HEK293 (cell line): ENCODE data around the gene NIT1.

Source experiments
- CTCF ChIA-PET: fragments of 350-600 bp; formaldehyde crosslinking; extraction: SDS; loops from one replicate; lab custom pipeline; 2021; ENCODE audit warnings: antibody characterized with exemption; lab: Yijun Ruan, JAX
- POLR2A ChIA-PET: fragments of 300-600 bp; formaldehyde crosslinking; extraction: SDS; loops from one replicate; lab custom pipeline; 2020; ENCODE audit warnings: antibody characterized with exemption, inconsistent platforms; lab: Yijun Ruan, JAX
- H3K27ac ChIP-seq: fragments of 200-500 bp; sonication (Bioruptor generic); 2 replicates; pipeline ENCODE4 v1.5.1; 2014; ENCODE audit warnings: low read depth, low read length, control low read depth, inconsistent platforms; ENCODE audit errors: extremely low read depth
- H3K36me3 ChIP-seq, 2 experiments: fragments of 200-500 bp in 1 of 2; sonication (Bioruptor generic) in 1 of 2; 1 replicate in 1 of 2; 2 replicates in 1 of 2; pipeline ENCODE4 v1.5.1; 2014 to 2017; ENCODE audit warnings: inconsistent platforms in 2 of 2, low read length in 2 of 2; ENCODE audit not compliant: control insufficient read depth in 2 of 2, insufficient read depth in 1 of 2
- H3K4me1 ChIP-seq: fragments of 200-500 bp; sonication (Bioruptor generic); 2 replicates; pipeline ENCODE4 v1.5.1; 2014; ENCODE audit warnings: mild to moderate bottlenecking, low read length, inconsistent platforms; ENCODE audit not compliant: control insufficient read depth, insufficient read depth
- H3K4me3 ChIP-seq: 2 replicates; pipeline ENCODE4 v1.5.1; 2011; ENCODE audit warnings: low read depth, mild to moderate bottlenecking, control low read depth, low read length, moderate library complexity
- H3K9me3 ChIP-seq: fragments of 200-500 bp; sonication (Bioruptor generic); 2 replicates; pipeline ENCODE4 v1.5.1; 2014; ENCODE audit warnings: low read depth, low read length, inconsistent platforms; ENCODE audit not compliant: control insufficient read depth, insufficient read depth
- GLIS1 ChIP-seq: fragments of 450-650 bp; formaldehyde crosslinking; IDR thresholded peaks from 2 replicates; pipeline ENCODE4 v1.5.1; 2016; ENCODE audit warnings: missing biosample characterization, missing genetic modification characterization
- ZNF394 ChIP-seq: fragments of 450-650 bp; formaldehyde crosslinking; IDR thresholded peaks from 2 replicates; pipeline ENCODE4 v1.5.1; 2016; ENCODE audit warnings: missing biosample characterization, missing genetic modification characterization, mild to moderate bottlenecking, moderate library complexity, borderline replicate concordance
- ZNF426 ChIP-seq: fragments of 450-650 bp; formaldehyde crosslinking; IDR thresholded peaks from 2 replicates; pipeline ENCODE4 v1.5.1; 2017; ENCODE audit warnings: missing biosample characterization, missing genetic modification characterization, mild to moderate bottlenecking, inconsistent platforms, moderate library complexity
- ZNF433 ChIP-seq: fragments of 450-650 bp; formaldehyde crosslinking; IDR thresholded peaks from 2 replicates; pipeline ENCODE4 v1.5.1; 2016; ENCODE audit warnings: missing biosample characterization, missing genetic modification characterization, low read depth
- ZNF514 ChIP-seq: fragments of 450-650 bp; formaldehyde crosslinking; IDR thresholded peaks from 2 replicates; pipeline ENCODE4 v1.5.1; 2016; ENCODE audit warnings: missing biosample characterization, missing genetic modification characterization
- ZNF623 ChIP-seq: fragments of 450-650 bp; formaldehyde crosslinking; IDR thresholded peaks from 2 replicates; pipeline ENCODE4 v1.5.1; 2016; ENCODE audit warnings: missing biosample characterization, missing genetic modification characterization
- ZNF654 ChIP-seq: fragments of 450-650 bp; formaldehyde crosslinking; IDR thresholded peaks from 2 replicates; pipeline ENCODE4 v1.5.1; 2016; ENCODE audit warnings: low read depth, missing biosample characterization, missing genetic modification characterization
- ZNF660 ChIP-seq: fragments of 450-650 bp; IDR thresholded peaks from 2 replicates; pipeline ENCODE4 v1.5.1; 2018; ENCODE audit warnings: missing biosample characterization, mild to moderate bottlenecking, missing genetic modification characterization
- ZNF677 ChIP-seq: fragments of 450-650 bp; IDR thresholded peaks from 2 replicates; pipeline ENCODE4 v1.5.0; 2018; ENCODE audit warnings: missing biosample characterization, mild to moderate bottlenecking, missing genetic modification characterization, moderate library complexity
- ZSCAN23 ChIP-seq: fragments of 450-650 bp; formaldehyde crosslinking; IDR thresholded peaks from 2 replicates; pipeline ENCODE4 v1.5.1; 2016; ENCODE audit warnings: missing biosample characterization, missing genetic modification characterization
- TF ChIP-seq, protein P1 (sequence below): fragments of 450-650 bp; formaldehyde crosslinking; IDR thresholded peaks from 2 replicates; pipeline ENCODE4 v1.5.1; 2016; ENCODE audit warnings: missing biosample characterization, missing genetic modification characterization
- TF ChIP-seq, protein P2 (sequence below): fragments of 450-650 bp; formaldehyde crosslinking; conservative IDR thresholded peaks from 2 replicates; pipeline ENCODE4 v1.5.1; 2016; ENCODE audit warnings: low read depth, missing biosample characterization, missing genetic modification characterization
- TF ChIP-seq, protein P3 (sequence below): fragments of 450-650 bp; formaldehyde crosslinking; IDR thresholded peaks from 2 replicates; pipeline ENCODE4; 2016; ENCODE audit warnings: missing biosample characterization, missing genetic modification characterization

The NIT1 gene

DNA sequence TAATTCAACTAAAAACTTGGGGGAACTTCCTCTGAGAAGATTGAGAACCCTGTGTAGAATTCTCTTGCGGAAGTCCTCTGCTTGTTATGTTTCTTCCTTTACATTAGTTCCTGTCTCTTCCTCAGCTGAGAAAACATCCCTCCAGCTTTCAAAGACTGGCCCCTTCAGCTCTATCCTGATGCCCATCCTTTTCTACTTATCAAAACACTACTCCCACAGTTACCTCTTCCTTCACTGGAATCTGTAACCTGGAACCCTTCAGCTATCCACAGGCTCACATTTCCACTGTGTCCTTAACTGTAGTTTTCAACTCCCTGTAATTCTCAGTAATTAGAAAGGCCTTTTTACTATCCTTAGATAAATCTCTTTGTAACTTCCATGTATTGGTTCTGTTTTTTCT is 20.5 kb downstream of the NIT1 start (continued):
- TF ChIP-seq, protein P1, sequence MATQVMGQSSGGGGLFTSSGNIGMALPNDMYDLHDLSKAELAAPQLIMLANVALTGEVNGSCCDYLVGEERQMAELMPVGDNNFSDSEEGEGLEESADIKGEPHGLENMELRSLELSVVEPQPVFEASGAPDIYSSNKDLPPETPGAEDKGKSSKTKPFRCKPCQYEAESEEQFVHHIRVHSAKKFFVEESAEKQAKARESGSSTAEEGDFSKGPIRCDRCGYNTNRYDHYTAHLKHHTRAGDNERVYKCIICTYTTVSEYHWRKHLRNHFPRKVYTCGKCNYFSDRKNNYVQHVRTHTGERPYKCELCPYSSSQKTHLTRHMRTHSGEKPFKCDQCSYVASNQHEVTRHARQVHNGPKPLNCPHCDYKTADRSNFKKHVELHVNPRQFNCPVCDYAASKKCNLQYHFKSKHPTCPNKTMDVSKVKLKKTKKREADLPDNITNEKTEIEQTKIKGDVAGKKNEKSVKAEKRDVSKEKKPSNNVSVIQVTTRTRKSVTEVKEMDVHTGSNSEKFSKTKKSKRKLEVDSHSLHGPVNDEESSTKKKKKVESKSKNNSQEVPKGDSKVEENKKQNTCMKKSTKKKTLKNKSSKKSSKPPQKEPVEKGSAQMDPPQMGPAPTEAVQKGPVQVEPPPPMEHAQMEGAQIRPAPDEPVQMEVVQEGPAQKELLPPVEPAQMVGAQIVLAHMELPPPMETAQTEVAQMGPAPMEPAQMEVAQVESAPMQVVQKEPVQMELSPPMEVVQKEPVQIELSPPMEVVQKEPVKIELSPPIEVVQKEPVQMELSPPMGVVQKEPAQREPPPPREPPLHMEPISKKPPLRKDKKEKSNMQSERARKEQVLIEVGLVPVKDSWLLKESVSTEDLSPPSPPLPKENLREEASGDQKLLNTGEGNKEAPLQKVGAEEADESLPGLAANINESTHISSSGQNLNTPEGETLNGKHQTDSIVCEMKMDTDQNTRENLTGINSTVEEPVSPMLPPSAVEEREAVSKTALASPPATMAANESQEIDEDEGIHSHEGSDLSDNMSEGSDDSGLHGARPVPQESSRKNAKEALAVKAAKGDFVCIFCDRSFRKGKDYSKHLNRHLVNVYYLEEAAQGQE (tag by site-specific recombination) = no peak

DNA sequence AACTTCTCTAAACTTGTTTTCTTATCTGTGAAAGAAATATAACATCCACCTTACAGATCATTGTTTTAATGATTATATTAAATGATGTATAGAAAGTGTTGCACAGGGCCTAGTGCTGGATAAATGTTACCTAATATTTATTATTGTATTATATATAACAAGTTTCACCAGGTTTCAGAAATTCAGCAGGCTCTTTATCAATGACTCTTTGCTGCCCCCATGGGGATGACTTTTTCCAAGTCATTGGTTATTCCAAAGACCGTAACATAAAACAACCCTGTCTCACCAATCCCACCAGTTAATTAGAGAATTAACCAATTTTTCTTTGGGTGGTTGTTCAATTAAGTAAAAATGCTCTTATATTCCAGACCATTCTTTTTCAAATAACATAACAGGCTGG is 21.9 kb downstream of the NIT1 start:
- no peaks in the 10 kb centered on the region for H3K9me3 ChIP-seq
- H3K27ac ChIP-seq = no peak overlapping the region
- H3K4me3 ChIP-seq = no peak overlapping the region
- CTCF ChIA-PET = interaction anchor here (0.6 to 2.0 kb wide), 5 partner anchors 10 to 248 kb away, joined by 3 to 8 read pairs (median 6); partner anchors contain the start of gene KLHDC9
- no peaks in the 10 kb centered on the region for H3K4me1 ChIP-seq
- H3K36me3 ChIP-seq = peaks cover 0 to 7% of the 10 kb centered on the region in 2 experiments; a peak in 2 of 3 replicates
- no peak for TF ChIP-seq ZNF514 (tag by site-specific recombination)
- peak; percentile 45; the same call in 1 of the 2 replicates for TF ChIP-seq ZNF660 (tag by site-specific recombination)
- peak; percentile 36; the same call in 1 of the 2 replicates for TF ChIP-seq ZNF654 (tag by site-specific recombination)
- POLR2A ChIA-PET = no interaction called here

DNA sequence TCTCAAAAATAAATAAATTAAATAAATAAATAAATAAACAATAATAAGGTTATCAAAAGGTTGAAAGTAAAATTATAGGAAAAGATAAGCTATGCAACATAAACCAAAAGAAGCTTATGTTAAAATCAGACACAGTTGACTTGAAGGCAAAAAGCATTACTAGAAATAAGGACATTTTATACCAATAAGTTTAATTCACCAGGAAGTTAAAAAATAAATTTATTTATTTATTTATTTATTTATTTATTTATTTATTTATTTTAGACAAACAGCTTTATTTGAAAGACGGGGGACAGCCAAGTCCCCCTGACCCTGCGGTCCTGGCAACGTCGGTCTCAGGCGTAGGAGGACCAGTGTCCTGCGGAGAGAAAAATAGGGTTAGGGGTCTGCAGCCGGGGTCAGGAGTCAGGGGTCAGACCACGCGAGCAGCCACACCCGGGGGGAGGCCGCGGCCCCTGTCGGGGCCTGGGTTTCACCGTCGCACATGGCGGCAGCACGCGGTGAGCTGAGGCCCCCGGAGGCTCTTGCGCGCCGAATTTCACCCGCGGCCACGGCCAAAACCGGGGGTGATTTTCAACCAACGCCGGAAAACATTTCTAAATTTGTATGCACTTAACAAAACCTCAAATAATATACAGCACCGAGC is 23.0 kb downstream of the NIT1 start:
- no peak overlapping the region for H3K27ac ChIP-seq
- POLR2A ChIA-PET = interaction anchor here (1.6 to 1.9 kb wide), 2 partner anchors 8 to 13 kb away, joined by 8 to 12 read pairs; partner anchors contain the start of genes DEDD and UFC1
- no peaks in the 10 kb centered on the region for H3K9me3 ChIP-seq
- no peaks in the 10 kb centered on the region for H3K4me1 ChIP-seq
- H3K4me3 ChIP-seq = no peak overlapping the region
- CTCF ChIA-PET = interaction anchor here (0.6 to 1.1 kb wide), 5 partner anchors 14 to 249 kb away, joined by 3 to 4 read pairs (median 3); partner anchors contain the start of genes NIT1 and PFDN2
- H3K36me3 ChIP-seq = peaks cover 0 to 4% of the 10 kb centered on the region in 2 experiments; a peak in 2 of 3 replicates
- TF ChIP-seq ZSCAN23 (tag by site-specific recombination) (no peak), ZNF394 (tag by site-specific recombination) (peak; percentile 53; the same call in 1 of the 2 replicates), ZNF426 (tag by site-specific recombination) (peak; percentile 48), ZNF677 (tag by site-specific recombination) (no peak), ZNF623 (tag by site-specific recombination) (peak; percentile 11; the same call in 1 of the 2 replicates), GLIS1 (tag by site-specific recombination) (no peak), ZNF433 (tag by site-specific recombination) (0 out of 2 replicates have a peak, but pooled peaks have one; percentile 20)
- TF ChIP-seq, protein P2, sequence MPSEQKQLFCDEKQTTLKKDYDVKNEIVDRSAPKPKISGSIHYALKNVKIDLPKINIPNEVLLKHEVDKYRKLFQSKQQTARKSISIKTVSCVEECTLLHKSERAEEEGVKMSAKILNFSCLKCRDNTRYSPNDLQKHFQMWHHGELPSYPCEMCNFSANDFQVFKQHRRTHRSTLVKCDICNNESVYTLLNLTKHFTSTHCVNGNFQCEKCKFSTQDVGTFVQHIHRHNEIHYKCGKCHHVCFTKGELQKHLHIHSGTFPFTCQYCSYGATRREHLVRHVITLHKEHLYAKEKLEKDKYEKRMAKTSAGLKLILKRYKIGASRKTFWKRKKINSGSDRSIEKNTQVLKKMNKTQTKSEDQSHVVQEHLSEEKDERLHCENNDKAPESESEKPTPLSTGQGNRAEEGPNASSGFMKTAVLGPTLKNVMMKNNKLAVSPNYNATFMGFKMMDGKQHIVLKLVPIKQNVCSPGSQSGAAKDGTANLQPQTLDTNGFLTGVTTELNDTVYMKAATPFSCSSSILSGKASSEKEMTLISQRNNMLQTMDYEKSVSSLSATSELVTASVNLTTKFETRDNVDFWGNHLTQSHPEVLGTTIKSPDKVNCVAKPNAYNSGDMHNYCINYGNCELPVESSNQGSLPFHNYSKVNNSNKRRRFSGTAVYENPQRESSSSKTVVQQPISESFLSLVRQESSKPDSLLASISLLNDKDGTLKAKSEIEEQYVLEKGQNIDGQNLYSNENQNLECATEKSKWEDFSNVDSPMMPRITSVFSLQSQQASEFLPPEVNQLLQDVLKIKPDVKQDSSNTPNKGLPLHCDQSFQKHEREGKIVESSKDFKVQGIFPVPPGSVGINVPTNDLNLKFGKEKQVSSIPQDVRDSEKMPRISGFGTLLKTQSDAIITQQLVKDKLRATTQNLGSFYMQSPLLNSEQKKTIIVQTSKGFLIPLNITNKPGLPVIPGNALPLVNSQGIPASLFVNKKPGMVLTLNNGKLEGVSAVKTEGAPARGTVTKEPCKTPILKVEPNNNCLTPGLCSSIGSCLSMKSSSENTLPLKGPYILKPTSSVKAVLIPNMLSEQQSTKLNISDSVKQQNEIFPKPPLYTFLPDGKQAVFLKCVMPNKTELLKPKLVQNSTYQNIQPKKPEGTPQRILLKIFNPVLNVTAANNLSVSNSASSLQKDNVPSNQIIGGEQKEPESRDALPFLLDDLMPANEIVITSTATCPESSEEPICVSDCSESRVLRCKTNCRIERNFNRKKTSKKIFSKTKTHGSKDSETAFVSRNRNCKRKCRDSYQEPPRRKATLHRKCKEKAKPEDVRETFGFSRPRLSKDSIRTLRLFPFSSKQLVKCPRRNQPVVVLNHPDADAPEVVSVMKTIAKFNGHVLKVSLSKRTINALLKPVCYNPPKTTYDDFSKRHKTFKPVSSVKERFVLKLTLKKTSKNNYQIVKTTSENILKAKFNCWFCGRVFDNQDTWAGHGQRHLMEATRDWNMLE (tag by site-specific recombination) = peak; percentile 50; the same call in 1 of the 2 replicates
- TF ChIP-seq, protein P3, sequence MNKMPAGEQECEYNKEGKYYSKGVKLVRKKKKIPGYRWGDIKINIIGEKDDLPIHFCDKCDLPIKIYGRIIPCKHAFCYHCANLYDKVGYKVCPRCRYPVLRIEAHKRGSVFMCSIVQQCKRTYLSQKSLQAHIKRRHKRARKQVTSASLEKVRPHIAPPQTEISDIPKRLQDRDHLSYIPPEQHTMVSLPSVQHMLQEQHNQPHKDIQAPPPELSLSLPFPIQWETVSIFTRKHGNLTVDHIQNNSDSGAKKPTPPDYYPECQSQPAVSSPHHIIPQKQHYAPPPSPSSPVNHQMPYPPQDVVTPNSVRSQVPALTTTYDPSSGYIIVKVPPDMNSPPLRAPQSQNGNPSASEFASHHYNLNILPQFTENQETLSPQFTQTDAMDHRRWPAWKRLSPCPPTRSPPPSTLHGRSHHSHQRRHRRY = no peak
